Body of pancreas (tissue), 4 donors: ENCODE data around the gene TMOD1.
"Not testable (repeated sequence)": the region's sequence is repeated elsewhere in the genome, so short reads cannot be mapped to it uniquely, and the experiment has no call there.

Experiments
- POLR2A ChIP-seq, 3 donors: fragments of 450-650 bp; IDR thresholded peaks; one replicate each; pipeline ENCODE4 v1.6.1; 2016; ENCODE audit warnings: antibody characterized with exemption in 3 of 3, mild to moderate bottlenecking in 2 of 3
- TF ChIP-seq, protein P1 (sequence below), 7 experiments: fragments of 450-650 bp in 4 of 7; fragments of 200-600 bp in 3 of 7; sonication (generic) in 3 of 7; IDR thresholded peaks; one replicate each; pipeline ENCODE4 v1.5.1; 2016 to 2019; ENCODE audit warnings: antibody characterized with exemption in 7 of 7

DNA sequence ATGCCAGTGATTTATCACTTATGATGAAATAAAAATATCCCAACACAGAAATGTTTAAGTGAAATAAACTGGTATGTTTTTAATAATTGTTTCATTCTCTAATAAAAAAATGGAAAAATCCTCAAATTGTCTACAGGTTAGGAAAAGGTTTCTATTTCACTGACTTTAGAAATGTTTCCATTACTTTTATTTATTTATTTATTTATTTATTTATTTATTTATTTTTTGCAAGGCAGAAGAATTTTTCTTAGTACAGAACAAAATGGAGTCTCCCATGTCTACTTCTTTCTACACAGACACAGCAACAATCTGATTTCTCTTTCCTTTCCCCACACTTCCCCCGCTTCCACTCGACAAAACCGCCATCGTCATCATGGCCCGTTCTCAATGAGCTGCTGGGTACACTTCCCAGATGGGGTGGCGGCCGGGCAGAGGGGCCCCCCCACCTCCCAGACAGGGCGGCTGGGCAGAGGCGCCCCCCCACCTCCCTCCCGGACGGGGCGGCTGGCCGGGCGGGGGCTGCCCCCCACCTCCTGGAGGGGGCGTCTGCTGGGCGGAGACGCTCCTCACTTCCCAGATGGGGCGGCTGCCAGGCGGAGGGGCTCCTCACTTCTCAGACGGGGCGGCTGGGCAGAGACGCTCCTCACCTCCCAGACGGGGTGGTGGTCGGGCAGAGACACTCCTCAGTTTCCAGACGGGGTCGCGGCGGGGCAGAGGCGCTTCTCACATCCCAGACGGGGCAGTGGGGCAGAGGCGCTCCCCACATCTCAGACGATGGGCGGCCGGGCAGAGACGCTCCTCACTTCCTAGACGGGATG lies 3.7 kb upstream of the TMOD1 start:
- TF ChIP-seq POLR2A (IDR thresholded peaks at IDR 0.05) = not testable (repeated sequence)
- TF ChIP-seq, protein P1, sequence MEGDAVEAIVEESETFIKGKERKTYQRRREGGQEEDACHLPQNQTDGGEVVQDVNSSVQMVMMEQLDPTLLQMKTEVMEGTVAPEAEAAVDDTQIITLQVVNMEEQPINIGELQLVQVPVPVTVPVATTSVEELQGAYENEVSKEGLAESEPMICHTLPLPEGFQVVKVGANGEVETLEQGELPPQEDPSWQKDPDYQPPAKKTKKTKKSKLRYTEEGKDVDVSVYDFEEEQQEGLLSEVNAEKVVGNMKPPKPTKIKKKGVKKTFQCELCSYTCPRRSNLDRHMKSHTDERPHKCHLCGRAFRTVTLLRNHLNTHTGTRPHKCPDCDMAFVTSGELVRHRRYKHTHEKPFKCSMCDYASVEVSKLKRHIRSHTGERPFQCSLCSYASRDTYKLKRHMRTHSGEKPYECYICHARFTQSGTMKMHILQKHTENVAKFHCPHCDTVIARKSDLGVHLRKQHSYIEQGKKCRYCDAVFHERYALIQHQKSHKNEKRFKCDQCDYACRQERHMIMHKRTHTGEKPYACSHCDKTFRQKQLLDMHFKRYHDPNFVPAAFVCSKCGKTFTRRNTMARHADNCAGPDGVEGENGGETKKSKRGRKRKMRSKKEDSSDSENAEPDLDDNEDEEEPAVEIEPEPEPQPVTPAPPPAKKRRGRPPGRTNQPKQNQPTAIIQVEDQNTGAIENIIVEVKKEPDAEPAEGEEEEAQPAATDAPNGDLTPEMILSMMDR (IDR thresholded peaks at IDR 0.05) = not testable (repeated sequence)
